SK-N-SH (cell line): ENCODE data around the gene PSMC2. TPM values are rescaled to one million over a fixed set of nuclear protein-coding genes. Genes with fewer than 3 reads are reported as not detected.

Experiments used
- CTCF ChIA-PET: fragments of 300-600, 350-600 bp; formaldehyde crosslinking; extraction: SDS; loops from one replicate; lab custom pipeline; 2021; lab: Yijun Ruan, JAX
- POLR2A ChIA-PET: fragments of 350-600 bp; sonication (Branson Sonifier 250); formaldehyde crosslinking; extraction: SDS; loops from one replicate; lab custom pipeline; 2020; ENCODE audit warnings: antibody characterized with exemption, inconsistent platforms; lab: Yijun Ruan, JAX
- DNase-seq: peaks from one replicate; pipeline ENCODE4 v3.0.0; 2012
- H2AFZ ChIP-seq: fragments of 200-600 bp; sonication (generic); 2 replicates; pipeline ENCODE4 v1.8.1; 2016; ENCODE audit warnings: antibody characterized with exemption, mild to moderate bottlenecking, low read depth
- H3F3A ChIP-seq: fragments of 200-600 bp; sonication (generic); replicated peaks from 2 replicates; pipeline ENCODE3; 2016; ENCODE audit warnings: antibody characterized with exemption, mild to moderate bottlenecking; ENCODE audit not compliant: insufficient read depth
- H3K27ac ChIP-seq, 2 experiments: fragments of 200-500 bp in 1 of 2; fragments of 200-600 bp in 1 of 2; sonication (Bioruptor generic) in 1 of 2; sonication (generic), shearing (Covaris generic) in 1 of 2; 2 replicates each; pipeline versions ENCODE4 v1.5.1 to v1.6.1; 2014 to 2016; ENCODE audit warnings: low read depth in 2 of 2, inconsistent platforms in 1 of 2, low read length in 1 of 2, mild to moderate bottlenecking in 1 of 2, mixed read lengths in 1 of 2
- H3K27me3 ChIP-seq: fragments of 200-600 bp; sonication (generic), shearing (Covaris generic); 2 replicates; pipeline ENCODE4 v1.6.1; 2016; ENCODE audit warnings: mixed run types; ENCODE audit not compliant: insufficient read depth
- H3K36me3 ChIP-seq, 2 experiments: fragments of 200-500 bp in 1 of 2; fragments of 200-600 bp in 1 of 2; sonication (Bioruptor generic) in 1 of 2; sonication (generic) in 1 of 2; replicated peaks in 1 of 2; 2 replicates each; pipeline versions ENCODE3 to v1.5.1; 2014 to 2016; ENCODE audit warnings: low read length in 1 of 2, mild to moderate bottlenecking in 1 of 2; ENCODE audit not compliant: insufficient read depth in 2 of 2, control insufficient read depth in 1 of 2
- H3K4me1 ChIP-seq, 2 experiments: fragments of 200-500 bp in 1 of 2; fragments of 200-600 bp in 1 of 2; sonication (Bioruptor generic) in 1 of 2; sonication (generic), shearing (Covaris generic) in 1 of 2; 2 replicates each; pipeline versions ENCODE4 v1.5.1 to v1.6.1; 2014 to 2016; ENCODE audit warnings: low read depth in 1 of 2, low read length in 1 of 2, mixed run types in 1 of 2; ENCODE audit not compliant: insufficient read depth in 2 of 2, control insufficient read depth in 1 of 2
- H3K4me2 ChIP-seq: fragments of 200-600 bp; sonication (generic), shearing (Covaris generic); 2 replicates; pipeline ENCODE4 v1.6.1; 2017; ENCODE audit warnings: mixed run types
- H3K4me3 ChIP-seq, 2 experiments: fragments of 200-500 bp in 1 of 2; fragments of 200-600 bp in 1 of 2; sonication (Bioruptor generic) in 1 of 2; sonication (generic), shearing (Covaris generic) in 1 of 2; 2 replicates each; pipeline versions ENCODE4 v1.5.1 to v1.8.1; 2014 to 2016; ENCODE audit warnings: low read depth in 2 of 2, inconsistent platforms in 1 of 2, low read length in 1 of 2, mild to moderate bottlenecking in 1 of 2, mixed read lengths in 1 of 2, moderate library complexity in 1 of 2
- H3K79me2 ChIP-seq: fragments of 200-600 bp; sonication (generic); 2 replicates; pipeline ENCODE4 v1.8.1; 2017; ENCODE audit warnings: mild to moderate bottlenecking; ENCODE audit not compliant: insufficient read depth
- H3K9ac ChIP-seq: fragments of 200-600 bp; sonication (generic); 2 replicates; pipeline ENCODE4 v1.6.1; 2017; ENCODE audit warnings: mixed run types
- H3K9me2 ChIP-seq: fragments of 200-600 bp; sonication (generic); 2 replicates; pipeline ENCODE4 v1.6.1; 2017; ENCODE audit warnings: mixed run types
- H3K9me3 ChIP-seq: fragments of 200-600 bp; sonication (generic); 2 replicates; pipeline ENCODE4 v1.6.1; 2017; ENCODE audit warnings: mixed run types, mild to moderate bottlenecking, moderate library complexity
- H4K20me1 ChIP-seq: fragments of 200-600 bp; sonication (generic); 2 replicates; pipeline ENCODE4 v1.6.1; 2017; ENCODE audit warnings: mild to moderate bottlenecking, mixed run types; ENCODE audit not compliant: insufficient read depth
- EP300 ChIP-seq, 2 experiments: IDR thresholded peaks; 2 replicates each; pipeline versions ENCODE4 v1.4.0 to v1.6.1; 2012; ENCODE audit warnings: borderline replicate concordance in 1 of 2, low read depth in 1 of 2, low read length in 1 of 2
- FOSL2 ChIP-seq: IDR thresholded peaks from 2 replicates; pipeline ENCODE4 v1.4.0; 2012; ENCODE audit warnings: low read depth, mild to moderate bottlenecking, moderate library complexity, borderline replicate concordance
- FOXJ3 ChIP-seq: sonication (generic); formaldehyde crosslinking; IDR thresholded peaks from 2 replicates; pipeline ENCODE4 v1.5.1; 2020; ENCODE audit warnings: mild to moderate bottlenecking, missing genetic modification reagents
- MEF2A ChIP-seq: IDR thresholded peaks from 2 replicates; pipeline ENCODE4 v1.4.0; 2012; ENCODE audit warnings: low read depth, borderline replicate concordance
- MXI1 ChIP-seq: IDR thresholded peaks from 2 replicates; pipeline ENCODE4 v1.6.1; 2012; ENCODE audit warnings: mild to moderate bottlenecking, low read depth, low read length, improper control_type of control experiment
- NFIC ChIP-seq: IDR thresholded peaks from 2 replicates; pipeline ENCODE4 v1.4.0; 2012; ENCODE audit warnings: borderline replicate concordance
- NRF1 ChIP-seq: IDR thresholded peaks from 2 replicates; pipeline ENCODE4 v1.6.1; 2012; ENCODE audit warnings: low read depth, mild to moderate bottlenecking, low read length
- RAD21 ChIP-seq: IDR thresholded peaks from 2 replicates; pipeline ENCODE4 v1.6.1; 2012; ENCODE audit warnings: mild to moderate bottlenecking, low read length
- REST ChIP-seq: IDR thresholded peaks from 2 replicates; pipeline ENCODE4 v1.6.1; 2012; ENCODE audit warnings: mild to moderate bottlenecking, low read depth, low read length, moderate library complexity
- SIN3A ChIP-seq: IDR thresholded peaks from 2 replicates; pipeline ENCODE4 v1.6.1; 2012; ENCODE audit warnings: low read depth, mild to moderate bottlenecking, low read length, moderate library complexity, borderline replicate concordance
- TAF1 ChIP-seq: IDR thresholded peaks from 2 replicates; pipeline ENCODE4 v1.6.1; 2012; ENCODE audit warnings: low read depth, mild to moderate bottlenecking, low read length, moderate library complexity, borderline replicate concordance
- USF2 ChIP-seq: fragments of 150-350 bp; IDR thresholded peaks from 2 replicates; pipeline ENCODE4 v1.6.1; 2017; ENCODE audit warnings: antibody characterized with exemption, low read length, low read depth, borderline replicate concordance
- WGBS: methylation state at CpG from one replicate; pipeline ENCODE4 v1.1.6; 2017; ENCODE audit warnings: low lambda C conversion rate; 5-methylcytosine and 5-hydroxymethylcytosine counted together
- polyA plus RNA-seq, 3 experiments: library from polyadenylated mRNA; depleted of rRNA; stranded (reverse); fragments of >200 nt; gene quantifications; 2 replicates each; pipeline ENCODE4 v1.2.3, GENCODE V29; 2012
- TF ChIP-seq, protein P1 (sequence below): IDR thresholded peaks from 2 replicates; pipeline ENCODE4 v1.4.0; 2012; ENCODE audit warnings: low read depth

Gene PSMC2
- polyA plus RNA-seq, 1 of the 3 experiments (the other 2 are of a cell fraction): 231 TPM

DNA sequence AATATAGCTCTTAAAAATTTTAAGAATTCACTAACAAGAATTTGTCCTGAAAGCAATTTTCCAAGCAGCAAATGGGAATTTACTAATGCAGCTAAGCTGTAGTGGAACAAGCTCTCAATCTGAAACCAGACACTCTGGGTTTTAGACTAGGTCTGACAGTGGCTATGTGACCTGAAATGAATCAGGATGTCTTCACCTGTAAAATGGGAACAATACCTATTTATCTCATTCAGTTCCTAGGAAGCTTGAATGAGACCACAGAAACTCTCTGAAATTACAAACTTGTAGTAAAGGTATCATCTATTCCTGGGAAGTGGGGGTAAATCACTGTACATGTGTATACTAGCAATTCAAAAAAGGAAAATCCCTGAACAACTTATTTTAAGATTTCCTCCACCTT is 4.1 kb upstream of the PSMC2 start (continued):
- no peak for TF ChIP-seq USF2
- no peak for TF ChIP-seq MXI1

DNA sequence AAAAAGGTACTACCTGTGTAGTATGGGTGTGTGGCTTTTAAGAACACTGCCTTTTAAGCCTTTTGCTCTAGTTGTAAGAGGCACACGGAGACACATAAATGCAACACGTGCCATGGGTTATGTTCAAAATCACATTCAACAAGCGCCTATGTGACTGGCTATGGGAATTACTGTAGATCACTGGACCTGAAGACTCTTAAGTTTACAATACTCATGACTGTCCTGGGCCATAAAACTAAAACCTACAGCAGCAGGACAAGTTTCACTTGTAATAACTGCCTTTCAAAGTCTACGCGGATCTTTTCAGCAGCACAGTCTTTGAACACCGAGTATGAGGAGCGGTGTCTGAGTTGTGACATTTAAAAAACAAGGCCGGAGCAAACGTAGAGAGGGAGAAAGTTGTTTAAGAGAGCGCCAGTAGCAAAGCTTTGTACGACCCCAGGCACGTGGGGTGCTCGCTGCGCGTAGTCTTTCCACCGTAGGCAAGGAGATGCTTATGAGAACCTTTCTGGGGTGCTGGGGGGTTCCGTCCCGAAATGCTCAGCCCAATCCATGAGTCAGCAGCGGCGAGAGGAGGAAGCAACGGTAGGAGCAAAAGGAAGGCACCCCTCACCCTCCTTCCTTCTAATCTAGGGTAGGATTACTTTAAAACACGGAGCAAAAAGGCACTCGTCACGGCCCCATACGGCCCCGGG is 3.5 kb upstream of the PSMC2 start:
- Histone ChIP-seq H3K9me3 (no peaks in the 10 kb centered on the region), H3K4me3 (peak overlapping the region; percentile 74 to 76), H3K4me1 (peaks cover 5 to 16% of the 10 kb centered on the region in 2 experiments; a peak in 2 of 4 replicates), H3K4me2 (peak overlapping the region; percentile 77), H3F3A (peaks cover 5% of the 10 kb centered on the region), H3K9ac (peak overlapping the region; percentile 84), H3K9me2 (no peaks in the 10 kb centered on the region), H2AFZ (peak overlapping the region; percentile 99)
- POLR2A ChIA-PET: interaction anchor here (1.3 kb wide), 1 partner anchor 12 kb away, joined by 3 read pairs; no protein-coding TSS in a partner anchor
- TF ChIP-seq MXI1: 0 out of 2 replicates have a peak, but pooled peaks have one; percentile 40
- TF ChIP-seq, protein P1, sequence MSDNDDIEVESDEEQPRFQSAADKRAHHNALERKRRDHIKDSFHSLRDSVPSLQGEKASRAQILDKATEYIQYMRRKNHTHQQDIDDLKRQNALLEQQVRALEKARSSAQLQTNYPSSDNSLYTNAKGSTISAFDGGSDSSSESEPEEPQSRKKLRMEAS: peak; percentile 67
- no peak for TF ChIP-seq SIN3A
- peak; percentile 16; the same call in 1 of the 2 replicates for TF ChIP-seq TAF1
- no peak for TF ChIP-seq NRF1
- TF ChIP-seq, all 33 proteins: peak for 3
- WGBS: 4% methylated on average over 26 of the region's 26 CpGs
- CTCF ChIA-PET: no interaction called here
- Histone ChIP-seq H4K20me1 (peaks cover 5% of the 10 kb centered on the region; the same call in 1 of the 2 replicates), H3K79me2 (peaks cover 84% of the 10 kb centered on the region), H3K27me3 (no peaks in the 10 kb centered on the region), H3K27ac (peak overlapping the region; percentile 74 to 77), H3K36me3 (peaks cover 13 to 28% of the 10 kb centered on the region in 2 experiments)
- DNase-seq: peak; percentile 19

- Histone ChIP-seq H3K9me3 (no peaks in the 10 kb centered on the region), H3K4me2 (peak within 1 kb of the TSS; percentile 77), H3K9ac (peak within 1 kb of the TSS; percentile 84), H3K27ac (peak within 1 kb of the TSS; percentile 74 to 77), H3K79me2 (peaks cover 84% of the 10 kb centered on the region), H3K4me3 (peak within 1 kb of the TSS; percentile 74 to 76), H3F3A (peaks cover 5% of the 10 kb centered on the region), H4K20me1 (peaks cover 12% of the 10 kb centered on the region), H3K4me1 (peaks cover 5 to 23% of the 10 kb centered on the region in 2 experiments; a peak in 2 of 4 replicates), H2AFZ (peak within 1 kb of the TSS; percentile 99), H3K36me3 (peaks cover 13 to 22% of the 10 kb centered on the region in 2 experiments), H3K9me2 (no peaks in the 10 kb centered on the region), H3K27me3 (no peaks in the 10 kb centered on the region)
- peak; percentile 96 for DNase-seq
- ChIA-PET CTCF (no interaction called here), POLR2A (no interaction called here)
- 13% methylated on average over 40 of the region's 43 CpGs for WGBS
- TF ChIP-seq, protein P1: peak; percentile 99
- peak; percentile 71; the same call in 1 of the 2 replicates for TF ChIP-seq REST
- no peak for TF ChIP-seq NRF1
- TF ChIP-seq MEF2A: no peak; the same call in 1 of the 2 replicates
- TF ChIP-seq USF2: no peak; the same call in 1 of the 2 replicates
- TF ChIP-seq NFIC: no peak; the same call in 1 of the 2 replicates
- no peak for TF ChIP-seq RAD21
- no peak for TF ChIP-seq FOXJ3
- TF ChIP-seq FOSL2: no peak
- peak; percentile 19 to 25; a peak in 1 of 4 replicates for TF ChIP-seq EP300 (IDR thresholded peaks at IDR 0.05; ENCODE audit: borderline replicate concordance in 1 of 2, low read depth in 1 of 2, low read length in 1 of 2)
These were observed 2.8 kb upstream of the PSMC2 start, which contains the start of gene DNAJC2 for GRCh38 chr7:103344453-103345149. Gene DNAJC2, minus strand, starts transcription at chr7:103344767. Its CDS starts 145 bp downstream, at chr7:103344622.
